ENCODE data around the gene ADNP2.

DNA sequence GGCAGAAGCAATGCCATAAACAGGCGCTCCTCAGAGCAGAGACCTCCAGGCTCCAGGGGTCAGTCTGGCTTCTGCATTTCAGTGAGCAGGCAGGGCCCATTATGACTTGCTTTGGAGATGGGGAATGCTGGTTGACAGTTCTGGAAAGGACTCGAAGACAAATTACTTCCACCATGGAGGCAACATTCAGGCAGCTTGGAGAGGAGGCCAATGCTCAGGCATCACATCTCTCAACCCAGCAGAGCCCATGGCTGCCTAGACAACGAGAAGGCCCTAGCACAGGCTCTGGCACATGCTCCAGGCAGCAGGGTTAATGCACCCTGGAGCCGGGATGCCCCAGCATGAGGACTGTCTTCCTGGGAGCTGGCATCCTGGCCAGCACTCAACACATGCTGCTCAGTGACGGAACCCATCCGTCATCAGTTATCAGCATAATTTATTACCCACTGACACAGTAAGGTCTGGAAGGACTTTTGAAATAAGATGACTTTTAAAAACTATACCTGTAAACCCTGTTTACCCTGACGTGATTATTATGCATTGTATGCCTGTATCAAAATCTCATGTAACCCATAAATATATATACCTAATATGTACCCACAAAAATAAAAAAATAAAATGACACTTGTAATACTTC is 52.8 kb downstream of the ADNP2 start:
- TF ChIP-seq, protein P1, sequence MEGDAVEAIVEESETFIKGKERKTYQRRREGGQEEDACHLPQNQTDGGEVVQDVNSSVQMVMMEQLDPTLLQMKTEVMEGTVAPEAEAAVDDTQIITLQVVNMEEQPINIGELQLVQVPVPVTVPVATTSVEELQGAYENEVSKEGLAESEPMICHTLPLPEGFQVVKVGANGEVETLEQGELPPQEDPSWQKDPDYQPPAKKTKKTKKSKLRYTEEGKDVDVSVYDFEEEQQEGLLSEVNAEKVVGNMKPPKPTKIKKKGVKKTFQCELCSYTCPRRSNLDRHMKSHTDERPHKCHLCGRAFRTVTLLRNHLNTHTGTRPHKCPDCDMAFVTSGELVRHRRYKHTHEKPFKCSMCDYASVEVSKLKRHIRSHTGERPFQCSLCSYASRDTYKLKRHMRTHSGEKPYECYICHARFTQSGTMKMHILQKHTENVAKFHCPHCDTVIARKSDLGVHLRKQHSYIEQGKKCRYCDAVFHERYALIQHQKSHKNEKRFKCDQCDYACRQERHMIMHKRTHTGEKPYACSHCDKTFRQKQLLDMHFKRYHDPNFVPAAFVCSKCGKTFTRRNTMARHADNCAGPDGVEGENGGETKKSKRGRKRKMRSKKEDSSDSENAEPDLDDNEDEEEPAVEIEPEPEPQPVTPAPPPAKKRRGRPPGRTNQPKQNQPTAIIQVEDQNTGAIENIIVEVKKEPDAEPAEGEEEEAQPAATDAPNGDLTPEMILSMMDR (conservative IDR thresholded peaks at IDR 0.05): no peak
- no peak for TF ChIP-seq ZFX (IDR thresholded peaks at IDR 0.05)
